B cell (primary cell): ENCODE data around the gene UBALD2.

Source experiments
- EZH2 ChIP-seq: IDR thresholded peaks from 2 replicates; pipeline ENCODE4 v1.6.1; 2012; ENCODE audit warnings: borderline replicate concordance, low read depth, mild to moderate bottlenecking, moderate library complexity, low read length; ENCODE audit not compliant: insufficient read depth, poor library complexity, severe bottlenecking
- TF ChIP-seq, protein P1 (sequence below): fragments of 200-600 bp; IDR thresholded peaks from one replicate; pipeline ENCODE4 v1.8.0; 2022; ENCODE audit warnings: antibody characterized with exemption, mild to moderate bottlenecking

DNA sequence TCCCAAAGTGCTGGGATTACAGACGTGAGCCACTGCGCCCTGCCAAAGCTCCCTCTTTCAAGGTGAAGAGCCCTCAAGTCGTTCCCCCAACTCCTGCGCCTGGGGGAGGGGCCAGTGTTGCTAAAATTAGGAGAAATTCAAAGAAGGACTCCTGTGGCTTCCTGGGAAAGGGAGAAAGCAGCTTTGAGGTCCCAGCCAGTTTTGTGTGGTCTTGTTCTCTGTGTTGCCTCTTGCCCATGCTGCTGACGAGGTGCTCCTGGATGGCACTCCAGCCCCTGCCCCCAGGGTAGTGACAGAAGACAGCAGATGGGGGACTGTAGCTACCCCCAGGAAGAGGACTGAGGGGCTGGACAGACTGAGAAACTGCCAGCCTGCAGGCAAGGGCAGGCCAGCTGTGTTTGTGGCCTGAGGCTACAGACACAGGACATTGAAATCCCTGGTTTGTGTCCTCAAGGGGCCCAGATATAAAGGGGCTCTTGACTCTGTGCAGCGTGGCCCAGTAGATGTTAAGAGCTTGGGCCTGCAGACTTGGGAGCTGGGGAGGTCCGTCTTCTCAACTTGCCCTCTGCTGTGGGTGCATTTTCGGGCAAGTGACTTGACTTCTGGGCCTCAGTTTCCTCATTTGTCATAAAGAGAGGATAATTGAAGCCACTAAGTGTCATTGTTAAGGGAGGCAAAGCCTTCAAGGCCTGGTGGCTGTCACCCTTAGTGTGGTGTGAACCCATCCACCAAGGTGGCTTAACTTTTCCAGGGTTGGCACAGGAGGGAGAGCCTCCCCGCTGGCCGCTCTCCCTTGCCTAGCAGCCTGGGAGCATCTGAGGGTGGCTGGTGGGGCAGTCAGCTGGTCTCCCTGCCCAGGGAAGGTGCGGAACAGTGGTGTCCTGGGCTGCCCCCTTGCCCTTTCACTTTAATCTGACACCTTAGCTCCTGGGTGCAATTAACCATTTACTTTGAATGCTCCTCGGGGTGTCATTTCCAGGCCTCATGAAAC, 4.1 kb downstream of the UBALD2 start:
- TF ChIP-seq, protein P1, sequence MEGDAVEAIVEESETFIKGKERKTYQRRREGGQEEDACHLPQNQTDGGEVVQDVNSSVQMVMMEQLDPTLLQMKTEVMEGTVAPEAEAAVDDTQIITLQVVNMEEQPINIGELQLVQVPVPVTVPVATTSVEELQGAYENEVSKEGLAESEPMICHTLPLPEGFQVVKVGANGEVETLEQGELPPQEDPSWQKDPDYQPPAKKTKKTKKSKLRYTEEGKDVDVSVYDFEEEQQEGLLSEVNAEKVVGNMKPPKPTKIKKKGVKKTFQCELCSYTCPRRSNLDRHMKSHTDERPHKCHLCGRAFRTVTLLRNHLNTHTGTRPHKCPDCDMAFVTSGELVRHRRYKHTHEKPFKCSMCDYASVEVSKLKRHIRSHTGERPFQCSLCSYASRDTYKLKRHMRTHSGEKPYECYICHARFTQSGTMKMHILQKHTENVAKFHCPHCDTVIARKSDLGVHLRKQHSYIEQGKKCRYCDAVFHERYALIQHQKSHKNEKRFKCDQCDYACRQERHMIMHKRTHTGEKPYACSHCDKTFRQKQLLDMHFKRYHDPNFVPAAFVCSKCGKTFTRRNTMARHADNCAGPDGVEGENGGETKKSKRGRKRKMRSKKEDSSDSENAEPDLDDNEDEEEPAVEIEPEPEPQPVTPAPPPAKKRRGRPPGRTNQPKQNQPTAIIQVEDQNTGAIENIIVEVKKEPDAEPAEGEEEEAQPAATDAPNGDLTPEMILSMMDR = no peak
- no peak for TF ChIP-seq EZH2
